D721Med (cell line): ENCODE results near the gene KCNK15.
"Not testable (repeated sequence)": the region's sequence is repeated elsewhere in the genome, so short reads cannot be mapped to it uniquely, and the experiment has no call there.

Source experiments
- DNase-seq: peaks from one replicate; pipeline ENCODE4 v3.0.0; 2011; ENCODE audit warnings: low spot score; ENCODE audit not compliant: insufficient read length
- FAIRE-seq: peaks from 2 replicates; lab custom pipeline; 2011; peaks lifted over from hg19 to GRCh38; lab: Jason Lieb, UNC
- CTCF ChIP-seq: IDR thresholded peaks from 2 replicates; pipeline ENCODE4 v1.5.1; 2012; ENCODE audit warnings: mild to moderate bottlenecking, control low read depth; ENCODE audit not compliant: insufficient read depth; ENCODE audit errors: missing control alignments

KCNK15 gene

GRCh38 chr20:44745598-44746366, at the start of gene KCNK15:
Gene KCNK15, plus strand, starts transcription at chr20:44745865. Its CDS starts 46 bp downstream, at chr20:44745911.
- no peak for TF ChIP-seq CTCF
- no peak for DNase-seq
- no peak for FAIRE-seq

- FAIRE-seq (no peak), DNase-seq (no peak)
- no peak for TF ChIP-seq CTCF
These were observed 49.4 kb upstream of the KCNK15 start for GRCh38 chr20:44696315-44696714.

GRCh38 chr20:44697041-44697440, 48.6 kb upstream of the KCNK15 start:
- FAIRE-seq, DNase-seq: not testable (repeated sequence)

DNA sequence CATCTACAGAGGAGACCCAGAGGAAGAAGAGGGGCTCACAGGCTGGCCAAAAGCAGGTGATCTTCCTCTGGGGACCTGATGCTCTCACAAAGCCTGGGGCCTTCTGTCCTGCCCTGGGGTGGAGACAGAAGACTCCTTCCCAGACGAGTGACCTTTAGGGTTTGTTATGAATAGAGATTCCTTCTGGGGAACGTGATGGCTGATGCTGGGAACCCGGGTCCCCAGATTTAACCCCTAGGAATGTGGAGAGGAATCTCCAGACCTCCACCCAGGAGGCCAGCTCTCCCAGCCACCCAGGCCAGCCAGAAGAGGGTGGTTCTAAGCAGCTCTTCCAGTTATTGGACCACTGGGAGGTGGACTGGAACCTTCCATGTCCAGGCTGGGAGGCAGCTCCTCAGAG, 47.3 kb upstream of the KCNK15 start:
- no peak for FAIRE-seq
- DNase-seq: no peak
- TF ChIP-seq CTCF: no peak

GRCh38 chr20:44700306-44700705, 45.4 kb upstream of the KCNK15 start:
- no peak for TF ChIP-seq CTCF
- FAIRE-seq (no peak), DNase-seq (no peak)

GRCh38 chr20:44701118-44701857, 44.4 kb upstream of the KCNK15 start:
- no peak for TF ChIP-seq CTCF
- FAIRE-seq: no peak
- no peak for DNase-seq

- FAIRE-seq: no peak
- no peak for TF ChIP-seq CTCF
- DNase-seq: no peak
These were observed 43.8 kb upstream of the KCNK15 start for GRCh38 chr20:44701858-44702256.
